DMS53 (cell line): Measurements from ENCODE around the gene IFI44.

Source experiments
- DNase-seq: peaks from one replicate; lab custom pipeline; 2025; lab: John Stamatoyannopoulos, UW

IFI44 gene

DNA sequence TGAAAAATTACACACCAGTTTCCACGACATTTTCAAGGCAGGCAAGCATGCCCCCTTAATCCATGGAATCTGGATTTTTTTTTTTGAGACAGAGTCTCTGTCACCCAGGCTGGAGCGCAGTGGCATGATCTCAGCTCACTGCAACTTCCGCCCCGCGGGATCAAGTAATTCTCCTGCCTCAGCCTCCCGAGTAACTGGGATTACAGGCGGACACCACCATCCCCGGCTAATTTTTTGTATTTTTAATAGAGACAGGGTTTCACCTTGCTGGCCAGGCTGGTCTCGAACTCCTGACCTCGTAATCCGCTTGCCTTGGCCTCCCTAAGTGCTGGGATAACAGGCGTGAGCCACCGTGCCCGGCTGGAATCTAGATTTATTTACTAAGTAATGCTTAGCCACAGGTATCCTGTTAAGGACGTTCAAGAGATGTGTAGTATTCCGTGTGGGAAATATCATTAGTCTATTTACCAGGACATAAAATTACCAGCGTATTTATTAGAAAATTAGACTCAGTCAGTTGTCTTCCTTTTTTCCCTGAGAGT, 2.5 kb downstream of the IFI44 start:
- no peak for DNase-seq

DNA sequence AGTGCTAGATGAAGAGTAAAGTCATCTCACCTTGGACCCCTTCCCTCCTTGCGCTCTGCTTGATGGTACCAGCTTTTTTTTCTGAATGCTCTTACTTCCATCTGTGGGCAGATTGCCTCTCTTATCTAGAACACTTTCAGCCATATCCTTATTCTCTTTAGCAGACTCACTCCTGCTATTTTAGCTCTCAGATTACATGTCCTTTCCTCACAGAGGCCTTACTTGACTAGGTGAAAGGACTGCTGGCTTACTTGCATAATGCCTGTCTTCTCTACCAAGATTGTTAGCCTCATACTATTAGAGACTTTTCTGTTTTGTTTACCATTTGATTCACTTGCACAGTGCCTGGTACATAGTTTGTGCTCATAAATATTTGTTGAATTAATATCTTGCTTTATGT, 9.3 kb downstream of the IFI44 start:
- DNase-seq = no peak

DNA sequence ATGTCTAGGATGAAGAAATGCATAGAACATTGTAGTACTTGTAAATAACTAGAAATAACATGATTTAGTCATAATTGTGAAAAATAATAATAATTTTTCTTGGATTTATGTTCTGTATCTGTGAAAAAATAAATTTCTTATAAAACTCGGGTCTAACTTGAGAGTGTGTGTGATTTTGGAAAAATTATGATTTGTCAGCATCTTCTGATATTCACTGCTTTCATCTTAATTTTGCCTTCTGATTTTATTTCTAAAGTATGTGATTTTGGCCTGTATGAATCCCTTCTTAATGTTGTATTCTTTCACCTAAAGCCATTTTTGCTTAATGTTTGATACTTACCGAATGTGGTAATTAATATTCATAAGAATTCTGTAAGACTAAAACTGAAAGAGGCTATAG, 14.3 kb downstream of the IFI44 start:
- no peak for DNase-seq

DNA sequence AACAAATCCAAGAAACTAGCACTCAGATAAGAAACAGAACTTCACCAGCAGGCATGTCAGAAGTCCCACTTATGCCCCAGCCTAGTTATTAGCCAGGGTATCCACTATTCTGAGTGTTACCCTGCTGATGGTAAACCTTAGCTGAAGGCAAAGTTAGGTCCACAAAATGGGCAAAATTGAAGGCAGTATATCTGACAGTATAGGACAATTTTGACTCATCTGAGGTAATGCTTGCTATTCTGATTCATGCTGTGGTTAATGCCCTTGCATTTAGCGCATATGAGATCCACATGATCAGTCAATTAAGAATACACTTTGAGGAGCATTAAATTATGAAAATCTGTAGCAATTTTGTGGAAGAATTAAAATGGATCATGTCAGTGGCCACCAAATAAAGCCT, 15.1 kb downstream of the IFI44 start:
- DNase-seq = no peak

DNA sequence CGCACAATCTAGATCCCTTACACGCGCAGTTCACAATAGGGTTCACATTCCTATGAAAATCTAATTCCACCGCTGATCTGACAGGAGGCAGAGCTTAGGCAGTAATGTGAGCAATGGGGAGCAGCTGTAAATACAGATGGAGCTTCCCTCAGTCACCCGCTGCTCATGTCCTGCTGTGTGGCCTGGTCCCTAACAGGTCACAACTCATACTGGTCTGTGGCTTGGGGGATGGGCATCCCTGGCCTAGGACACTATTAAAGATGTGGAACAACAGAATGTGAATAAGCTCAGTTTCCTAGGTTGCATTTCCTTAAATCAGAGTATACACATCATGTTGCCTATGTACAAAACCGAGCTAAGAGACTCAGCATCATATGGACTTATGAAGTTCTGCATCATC, 16.2 kb downstream of the IFI44 start:
- DNase-seq = no peak

DNA sequence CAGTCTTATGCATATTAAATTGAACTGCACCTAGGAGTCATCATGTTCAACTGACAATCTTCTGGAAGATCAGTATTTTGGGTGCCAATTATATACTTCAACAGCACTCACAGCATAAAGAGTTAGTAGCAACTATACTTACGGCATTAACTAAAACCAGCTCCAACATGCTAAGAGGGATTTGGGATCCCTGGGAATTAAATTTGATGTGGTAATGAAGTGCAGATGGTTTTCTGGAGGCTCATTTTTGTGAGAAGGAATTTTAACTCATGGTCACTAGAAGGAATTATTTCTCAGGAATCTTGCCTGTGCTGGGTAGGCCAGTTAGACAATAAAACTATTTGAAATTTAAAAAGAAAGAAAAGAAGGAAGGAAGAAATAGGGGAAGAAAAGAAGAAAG, 18.3 kb downstream of the IFI44 start:
- DNase-seq = no peak

DNA sequence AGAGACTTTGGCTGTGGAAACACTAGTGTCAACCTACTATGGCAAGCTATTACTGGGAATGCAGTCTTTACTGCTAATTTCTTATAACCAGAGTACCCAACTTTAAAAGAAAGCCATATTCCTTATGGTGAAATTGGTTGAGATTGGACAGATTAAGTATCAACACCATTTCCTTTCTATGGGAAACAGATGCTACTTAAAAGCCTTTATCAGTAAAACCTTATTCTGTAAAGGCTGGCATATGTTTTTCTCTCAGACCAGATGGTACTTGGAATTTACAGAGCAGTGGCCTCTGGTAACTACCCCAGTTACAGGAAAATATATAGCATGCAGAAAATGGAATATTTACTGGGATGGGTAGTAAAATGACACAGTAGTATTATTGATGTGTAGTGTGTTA, 18.8 kb downstream of the IFI44 start:
- no peak for DNase-seq

DNA sequence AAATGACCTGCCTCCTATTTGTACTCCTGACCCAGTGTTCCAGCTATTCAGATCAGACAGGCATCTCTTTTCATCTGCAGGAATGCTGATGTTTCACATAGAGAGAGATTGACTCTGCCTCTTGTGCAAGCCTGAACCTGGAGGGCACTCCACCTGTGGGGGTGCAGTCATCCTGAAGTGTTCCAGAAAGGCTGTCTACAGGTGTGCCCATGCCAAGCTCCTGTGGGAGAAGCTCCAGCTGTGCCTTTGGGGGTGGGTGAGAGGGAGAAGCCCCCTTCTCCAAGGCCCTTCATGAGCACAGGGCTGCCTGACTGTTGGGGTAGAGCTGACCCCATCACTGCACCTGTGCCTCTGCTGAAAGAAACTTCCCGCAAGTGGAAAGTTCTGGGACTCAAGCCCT, 22.8 kb downstream of the IFI44 start:
- no peak for DNase-seq

DNA sequence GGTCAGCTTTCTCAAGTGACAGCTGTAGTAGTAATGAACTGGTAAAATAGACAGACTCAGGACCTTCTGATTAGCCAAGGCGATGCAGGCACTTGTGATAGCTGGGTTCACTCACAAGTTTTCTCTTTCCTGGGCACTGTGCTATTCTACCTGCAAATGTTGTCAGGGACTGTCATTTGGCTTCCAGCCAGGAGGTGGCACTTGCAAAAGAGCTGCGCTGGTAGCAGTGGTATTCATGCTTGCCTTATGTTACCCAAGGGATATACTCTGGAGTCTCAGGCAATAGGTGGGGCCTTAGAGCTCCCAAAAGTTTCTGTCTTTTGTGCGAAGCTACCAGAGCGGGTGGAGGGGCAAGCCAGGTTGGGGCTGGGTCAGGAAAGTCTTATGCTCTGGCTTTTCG, 23.5 kb downstream of the IFI44 start:
- peak; percentile 37 for DNase-seq

DNA sequence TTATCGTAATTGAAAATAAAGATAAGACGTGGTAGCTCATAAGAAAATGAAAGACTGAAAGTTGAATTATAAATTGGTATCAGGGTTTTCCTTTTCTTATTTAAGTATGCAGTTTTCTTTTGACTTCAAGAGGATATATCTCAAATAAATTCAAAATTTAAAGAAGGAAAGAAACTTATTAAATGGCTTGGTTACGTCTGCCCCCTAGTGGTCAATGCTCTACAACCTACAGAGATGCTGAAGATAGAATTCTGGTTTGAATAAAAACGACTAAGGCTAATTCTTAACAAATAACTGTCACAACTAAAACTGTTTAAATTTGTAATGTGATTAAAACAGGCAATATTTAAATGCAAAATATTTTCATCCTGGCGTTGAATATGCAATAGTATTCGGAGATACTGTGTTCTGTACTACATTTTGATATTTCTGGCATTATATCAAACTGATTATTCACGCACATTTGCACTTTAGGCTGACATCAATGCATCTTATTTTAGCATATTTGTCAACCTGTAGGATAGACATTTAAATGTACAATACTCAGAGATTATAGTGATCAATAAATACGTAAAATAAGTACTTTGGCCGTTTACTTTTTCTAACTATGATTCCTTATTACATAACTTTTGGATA, 26.8 kb downstream of the IFI44 start:
- DNase-seq = peak; percentile 85

DNA sequence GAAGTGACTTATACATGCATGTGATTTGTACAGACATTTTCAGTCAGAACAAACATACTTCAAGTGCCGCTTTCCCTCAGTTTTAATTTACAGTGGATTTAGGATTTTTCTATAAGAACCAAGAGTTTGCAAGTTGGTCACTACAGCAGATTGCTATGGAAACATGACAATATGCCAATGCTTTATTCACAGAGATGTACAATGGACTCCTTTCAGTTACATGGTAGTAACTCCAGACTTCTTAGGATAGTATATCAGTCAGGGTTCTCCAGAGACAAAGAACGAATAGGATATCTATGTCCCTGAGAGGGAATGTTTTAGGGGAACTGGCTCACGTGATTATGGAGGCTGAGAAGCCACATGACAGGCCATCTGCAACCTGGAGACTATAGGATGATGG, 27.4 kb downstream of the IFI44 start:
- no peak for DNase-seq

DNA sequence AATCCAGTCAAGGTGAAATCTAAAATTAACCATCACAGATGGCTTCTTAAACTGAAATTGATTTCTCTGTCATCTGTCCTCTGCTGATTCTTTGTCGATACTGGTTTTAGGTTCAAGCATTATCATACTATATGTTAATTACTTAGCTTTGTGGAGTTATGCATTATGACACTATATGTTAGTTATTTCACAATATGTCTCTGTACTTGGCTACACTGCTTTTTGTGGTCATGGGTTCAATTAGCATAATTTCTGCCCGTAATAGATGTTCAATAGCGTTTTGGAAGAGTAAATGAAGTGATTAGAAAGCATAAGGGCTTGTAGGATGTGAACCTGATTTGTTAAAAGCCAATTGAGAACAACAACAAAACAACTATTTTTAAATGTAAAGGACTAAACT, 28.2 kb downstream of the IFI44 start:
- DNase-seq = no peak

DNA sequence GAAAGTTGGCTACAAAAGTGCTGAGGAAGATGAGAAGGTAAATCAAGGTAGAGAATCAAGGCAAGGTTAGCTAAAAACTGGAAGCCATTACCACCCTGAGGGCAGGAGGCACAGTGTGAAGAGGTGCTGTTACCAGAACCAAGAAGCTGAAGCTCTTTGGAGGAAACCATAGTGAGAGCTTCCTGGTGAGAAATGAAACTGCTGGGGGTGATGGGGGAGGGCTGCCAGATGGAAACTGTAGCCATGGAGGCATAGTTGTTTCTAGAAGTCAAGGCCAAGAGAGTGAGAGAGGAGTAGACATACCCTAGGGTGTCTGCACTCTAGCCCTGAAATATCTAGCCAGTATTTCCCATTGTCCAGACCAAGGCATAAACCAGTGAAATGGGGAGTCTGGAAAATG, 28.7 kb downstream of the IFI44 start:
- no peak for DNase-seq

DNA sequence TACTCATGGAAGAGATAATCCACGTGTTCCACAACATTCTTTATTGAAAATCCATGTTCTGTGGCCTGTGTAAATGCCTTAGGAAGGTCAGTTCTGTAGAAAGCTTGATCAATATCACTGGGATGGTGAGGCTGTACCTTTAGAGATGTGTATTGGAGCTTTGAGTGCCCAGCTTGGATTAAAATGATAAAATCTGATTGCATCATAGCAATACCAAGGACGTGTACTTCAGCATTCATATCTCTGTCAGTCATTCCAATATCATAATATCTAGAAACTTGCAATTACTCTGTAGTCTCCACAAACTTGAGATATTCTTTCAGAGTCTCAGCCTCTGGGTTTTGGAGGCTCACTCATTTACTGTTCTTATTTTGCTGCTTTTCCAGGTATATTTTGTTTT, 31.6 kb downstream of the IFI44 start:
- DNase-seq = no peak

DNA sequence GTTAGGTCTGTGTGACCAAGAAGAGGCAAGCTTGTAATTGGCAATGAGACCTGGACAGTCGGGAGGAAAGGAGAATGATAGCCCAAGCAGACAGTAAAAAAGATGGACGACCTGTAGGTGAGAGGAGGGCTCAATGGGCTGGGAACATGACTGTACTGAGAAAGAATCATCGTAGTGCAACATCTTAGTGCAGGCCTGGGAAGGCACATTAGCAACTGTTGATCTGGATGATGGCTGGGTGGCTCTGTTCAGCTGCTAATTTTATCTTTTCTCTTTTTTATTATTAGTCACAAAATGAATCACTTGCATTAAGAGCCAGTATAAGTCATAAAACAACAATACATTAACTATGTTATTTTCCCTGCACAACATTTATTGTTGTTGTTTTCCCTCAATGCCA, 32.9 kb downstream of the IFI44 start:
- no peak for DNase-seq

DNA sequence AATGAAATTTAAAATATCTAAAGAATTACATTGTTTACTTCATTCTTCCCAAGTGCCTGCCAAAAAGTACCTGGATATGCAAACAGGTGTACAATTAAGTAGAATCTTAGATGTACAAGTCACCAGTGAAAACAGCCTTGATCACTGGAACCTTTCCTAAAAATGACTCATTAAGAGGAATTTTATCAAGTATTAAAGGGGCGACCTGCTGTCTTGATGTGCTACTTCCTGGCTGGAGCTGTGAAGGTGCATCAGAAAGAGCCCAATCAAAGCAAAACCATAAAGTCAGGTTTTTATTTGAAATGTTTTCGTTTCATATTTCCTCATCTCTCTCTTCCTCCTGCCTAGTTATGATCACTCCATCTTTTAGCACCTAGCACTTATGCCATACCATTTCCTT, 33.4 kb downstream of the IFI44 start:
- no peak for DNase-seq

DNA sequence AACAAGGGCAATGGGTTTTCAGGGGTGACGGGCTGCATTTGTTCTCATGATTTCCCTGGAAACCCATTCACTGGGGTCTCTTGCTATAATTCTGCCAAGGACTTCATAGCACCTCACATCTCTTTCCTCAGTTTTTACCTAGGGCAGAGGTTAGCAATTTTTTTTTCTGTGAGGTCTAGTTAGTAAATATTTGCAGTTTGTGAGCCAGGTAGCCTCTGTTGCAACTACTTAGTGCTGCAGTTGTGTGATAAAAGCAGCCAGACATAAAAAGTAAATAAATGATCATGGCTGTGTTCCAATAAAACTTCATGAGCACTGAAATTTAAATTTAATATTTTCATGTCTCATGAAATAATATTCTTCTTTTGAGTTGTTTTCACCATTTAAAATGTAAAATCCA, 37.7 kb downstream of the IFI44 start:
- DNase-seq = peak; percentile 56

DNA sequence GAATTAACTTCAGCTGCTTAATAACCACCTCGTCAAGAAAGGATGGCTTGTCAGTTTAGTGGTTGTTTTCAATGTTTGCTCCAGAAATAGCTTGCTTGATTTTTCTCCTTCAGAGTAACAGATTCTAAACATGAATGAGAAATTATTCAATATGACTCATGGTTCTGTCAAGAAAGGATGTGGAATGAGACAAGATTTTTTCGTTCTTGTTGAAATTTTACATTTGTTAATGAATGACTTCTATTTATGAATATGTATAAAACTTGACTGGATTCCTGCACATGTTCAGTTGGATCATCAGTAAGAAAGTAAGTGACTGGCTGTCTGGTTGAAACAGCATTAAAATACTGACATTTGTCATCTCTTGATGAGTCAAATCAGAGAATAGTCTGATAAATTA, 38.3 kb downstream of the IFI44 start:
- no peak for DNase-seq

DNA sequence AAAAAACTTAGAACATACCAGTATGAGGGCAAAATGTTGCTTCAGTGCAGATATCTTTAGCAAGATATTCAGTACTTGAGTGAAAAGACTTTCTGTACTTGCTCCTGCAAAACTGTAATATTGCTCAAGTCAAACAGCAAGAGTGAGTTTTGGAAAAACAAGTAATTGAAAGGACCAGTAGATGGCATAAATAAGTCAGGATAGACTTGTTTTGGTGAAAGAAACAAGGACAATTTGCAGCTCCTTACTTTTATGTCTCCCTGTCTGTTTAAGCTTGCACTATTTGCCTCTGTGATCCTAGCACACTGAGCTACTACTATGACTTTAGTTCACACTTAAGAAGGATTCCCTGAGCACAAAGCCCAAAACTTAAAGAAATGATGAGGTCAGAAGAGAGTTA, 39.1 kb downstream of the IFI44 start:
- DNase-seq = peak; percentile 64

DNA sequence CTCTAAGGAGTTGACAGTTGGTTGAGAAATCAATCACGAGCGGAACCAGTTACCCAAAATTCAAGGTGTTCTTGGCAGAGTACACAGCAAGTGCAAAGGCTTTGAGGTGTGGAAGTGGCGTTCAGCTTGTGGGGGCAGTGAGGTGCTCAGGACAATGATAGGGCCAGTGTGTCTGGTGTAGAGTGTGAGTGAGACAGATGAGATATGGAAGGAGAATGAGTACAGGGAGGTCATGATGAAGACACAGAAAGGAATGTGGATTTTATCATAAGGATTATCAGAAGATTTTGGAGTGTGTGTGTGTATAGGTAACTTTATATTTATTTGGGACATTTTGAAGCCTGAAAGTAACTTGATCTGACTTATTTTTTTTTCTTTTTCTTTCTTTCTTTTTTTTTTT, 40.9 kb downstream of the IFI44 start:
- DNase-seq = no peak

DNA sequence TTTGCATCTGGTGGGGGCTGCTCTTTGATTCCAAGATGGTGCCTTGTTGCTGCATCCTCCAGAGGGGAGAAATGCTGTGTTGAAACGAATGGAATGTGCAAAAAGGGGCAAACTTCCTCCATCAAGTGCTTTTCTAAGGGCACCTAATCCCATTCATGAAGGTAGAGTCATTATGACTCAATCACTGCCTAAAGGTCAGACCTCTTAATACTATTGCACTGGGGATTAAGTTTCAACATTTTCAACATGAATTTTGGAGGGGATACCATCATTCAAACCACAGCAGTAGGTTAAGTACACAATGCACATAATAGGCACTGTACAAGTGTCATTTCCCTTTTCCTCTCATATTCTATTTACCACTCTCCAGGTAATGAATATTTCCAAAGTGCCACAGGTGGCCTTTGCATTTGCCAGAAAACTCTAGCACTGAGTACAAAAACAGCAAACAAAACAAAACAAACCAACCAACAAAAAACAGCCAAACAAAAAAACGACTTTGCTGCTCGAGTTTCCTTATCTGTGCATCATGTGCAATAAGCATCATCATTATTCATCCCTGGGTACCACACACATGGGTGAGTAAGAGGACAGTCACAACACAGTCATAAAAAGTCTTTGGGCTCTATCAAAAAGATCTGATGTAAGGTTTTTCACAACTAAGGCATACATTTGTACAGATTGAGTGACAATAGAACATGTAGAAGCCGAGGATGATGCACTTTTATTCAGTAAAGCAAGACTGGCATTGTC, 42.5 kb downstream of the IFI44 start:
- DNase-seq = peak; percentile 86

DNA sequence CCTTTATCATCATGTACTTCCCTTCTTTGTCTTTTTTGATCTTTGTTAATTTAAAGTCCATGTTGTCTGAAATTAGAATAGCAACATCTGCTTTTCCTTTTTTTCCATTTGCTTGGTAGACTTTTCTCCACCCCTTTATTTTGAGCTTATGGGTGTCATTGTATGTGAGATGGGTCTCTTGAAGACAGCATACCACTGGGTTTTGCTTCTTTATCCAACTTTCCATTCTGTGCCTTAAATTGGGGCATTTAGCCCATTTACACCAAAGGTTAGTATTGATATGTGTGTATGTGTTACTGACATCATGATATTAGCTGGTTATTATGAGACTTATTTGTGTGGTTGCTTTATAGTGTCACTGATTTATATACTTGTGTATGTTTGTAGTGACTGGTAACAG, 50.2 kb downstream of the IFI44 start:
- no peak for DNase-seq

DNA sequence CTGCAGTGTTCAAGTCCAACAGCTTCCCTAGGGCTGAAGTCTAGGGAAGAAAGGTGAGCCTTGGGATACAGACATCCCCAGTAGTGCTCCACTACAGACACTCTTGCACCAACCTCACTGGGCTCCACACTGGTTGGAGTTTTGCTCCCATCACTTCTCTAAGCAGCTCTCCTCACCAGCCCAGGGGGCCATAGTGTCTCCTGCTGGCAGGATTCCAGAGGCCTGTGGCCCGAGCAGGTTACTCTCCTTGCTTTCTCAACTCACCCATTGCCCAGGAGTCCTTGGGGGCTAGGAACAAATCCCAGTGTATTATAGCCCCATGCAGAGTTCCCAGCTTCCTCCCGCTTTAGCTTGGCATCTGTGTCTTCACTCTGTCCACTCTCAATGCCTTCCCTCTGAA, 52.8 kb downstream of the IFI44 start:
- no peak for DNase-seq

DNA sequence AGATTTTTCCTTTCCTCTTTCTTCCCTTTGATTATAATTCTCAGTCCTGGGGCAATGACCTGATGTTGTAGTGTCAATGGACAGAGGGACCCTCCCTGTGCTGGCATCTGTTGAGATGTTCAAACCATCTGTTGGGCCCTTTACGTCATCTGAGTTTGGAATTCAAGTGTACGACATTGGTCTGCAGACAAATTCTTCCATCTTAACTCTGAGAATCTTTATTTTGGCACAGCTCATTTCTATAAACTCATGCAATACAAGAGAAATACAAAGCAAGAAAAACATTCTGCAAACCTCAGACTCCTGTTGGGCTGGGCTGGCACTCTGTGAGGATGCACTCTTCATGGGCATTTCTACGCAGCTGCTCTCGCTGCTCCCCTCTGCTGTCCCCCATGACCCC, 54.2 kb downstream of the IFI44 start:
- no peak for DNase-seq
